Smooth muscle cell (in vitro differentiated cells): ENCODE measurements around the gene CYB561D2. TPM values are rescaled to one million over a fixed set of nuclear protein-coding genes. Genes with fewer than 3 reads are reported as not detected.

ENCODE experiments used
- DNase-seq: peaks from one replicate; lab custom pipeline; 2025; ENCODE audit not compliant: unreplicated experiment; lab: John Stamatoyannopoulos, UW
- H2AFZ ChIP-seq: fragments of 200-600 bp; sonication (generic); 2 replicates; pipeline ENCODE4 v1.6.0; 2016; ENCODE audit warnings: antibody characterized with exemption, low read depth, mild to moderate bottlenecking
- H3F3A ChIP-seq: fragments of 200-600 bp; sonication (generic); 2 replicates; pipeline ENCODE4 v1.6.0; 2017; ENCODE audit warnings: antibody characterized with exemption, low read depth
- H3K27ac ChIP-seq: fragments of 200-600 bp; sonication (generic); 2 replicates; pipeline ENCODE4 v1.5.1; 2016; ENCODE audit warnings: low read depth, mild to moderate bottlenecking
- H3K27me3 ChIP-seq: fragments of 200-600 bp; sonication (generic); 2 replicates; pipeline ENCODE4 v1.6.1; 2016; ENCODE audit warnings: low read depth, mild to moderate bottlenecking
- H3K36me3 ChIP-seq: fragments of 200-600 bp; sonication (generic); 2 replicates; pipeline ENCODE4 v1.5.1; 2016; ENCODE audit warnings: low read depth
- H3K4me1 ChIP-seq: fragments of 200-600 bp; sonication (generic); 2 replicates; pipeline ENCODE4 v1.5.1; 2016; ENCODE audit warnings: low read depth
- H3K4me2 ChIP-seq: fragments of 200-600 bp; sonication (generic); 2 replicates; pipeline ENCODE4 v1.6.0; 2016; ENCODE audit warnings: mild to moderate bottlenecking
- H3K4me3 ChIP-seq: fragments of 200-600 bp; sonication (generic); 2 replicates; pipeline ENCODE4 v1.5.1; 2016; ENCODE audit warnings: mild to moderate bottlenecking
- H3K79me2 ChIP-seq: fragments of 200-600 bp; sonication (generic); 2 replicates; pipeline ENCODE4 v1.6.0; 2016; ENCODE audit warnings: low read depth, mild to moderate bottlenecking
- H3K9ac ChIP-seq: fragments of 200-600 bp; sonication (generic); 2 replicates; pipeline ENCODE4 v1.6.0; 2016; ENCODE audit warnings: low read depth
- H3K9me3 ChIP-seq: fragments of 200-600 bp; sonication (generic); replicated peaks from 2 replicates; pipeline ENCODE4 v1.5.1; 2016; ENCODE audit warnings: low read depth
- H4K20me1 ChIP-seq: fragments of 200-600 bp; sonication (generic); 2 replicates; pipeline ENCODE4 v1.6.0; 2016; ENCODE audit warnings: low read depth
- WGBS: methylation state at CpG from one replicate; pipeline ENCODE4 v1.1.7; 2016; ENCODE audit warnings: low lambda C conversion rate; 5-methylcytosine and 5-hydroxymethylcytosine counted together
- polyA plus RNA-seq: library from polyadenylated mRNA; unstranded; fragments of >200 nt; fragmentation: Nextera tagmentation; extraction: Ambion mirVana; gene quantifications from 2 replicates; pipeline ENCODE4 v1.2.1, GENCODE V29; 2016
- total RNA-seq: library from RNA; depleted of rRNA; stranded (reverse); fragments of >200 nt; gene quantifications from 2 replicates; pipeline ENCODE4 v1.2.3, GENCODE V29; 2014
- TF ChIP-seq, protein P1 (sequence below): fragments of 200-600 bp; sonication (generic); IDR thresholded peaks from 2 replicates; pipeline ENCODE4 v1.5.1; 2017; ENCODE audit warnings: borderline replicate concordance, mild to moderate bottlenecking, antibody characterized with exemption; ENCODE audit not compliant: insufficient read depth, poor library complexity, severe bottlenecking

The CYB561D2 gene
- total and polyA plus RNA-seq, 2 experiments from 2014 or later, result 21.6 to 22.6 TPM

GRCh38 chr3:50396502-50396901 is 45.8 kb downstream of the CYB561D2 start:
- H3K9me3 ChIP-seq, result no peaks in the 10 kb centered on the region
- no peak overlapping the region for H3K4me2 ChIP-seq
- H3K9ac ChIP-seq, result no peak overlapping the region
- H3K4me3 ChIP-seq, result no peak overlapping the region
- no peaks in the 10 kb centered on the region for H3F3A ChIP-seq
- peaks cover 5% of the 10 kb centered on the region for H3K27me3 ChIP-seq
- TF ChIP-seq, protein P1, sequence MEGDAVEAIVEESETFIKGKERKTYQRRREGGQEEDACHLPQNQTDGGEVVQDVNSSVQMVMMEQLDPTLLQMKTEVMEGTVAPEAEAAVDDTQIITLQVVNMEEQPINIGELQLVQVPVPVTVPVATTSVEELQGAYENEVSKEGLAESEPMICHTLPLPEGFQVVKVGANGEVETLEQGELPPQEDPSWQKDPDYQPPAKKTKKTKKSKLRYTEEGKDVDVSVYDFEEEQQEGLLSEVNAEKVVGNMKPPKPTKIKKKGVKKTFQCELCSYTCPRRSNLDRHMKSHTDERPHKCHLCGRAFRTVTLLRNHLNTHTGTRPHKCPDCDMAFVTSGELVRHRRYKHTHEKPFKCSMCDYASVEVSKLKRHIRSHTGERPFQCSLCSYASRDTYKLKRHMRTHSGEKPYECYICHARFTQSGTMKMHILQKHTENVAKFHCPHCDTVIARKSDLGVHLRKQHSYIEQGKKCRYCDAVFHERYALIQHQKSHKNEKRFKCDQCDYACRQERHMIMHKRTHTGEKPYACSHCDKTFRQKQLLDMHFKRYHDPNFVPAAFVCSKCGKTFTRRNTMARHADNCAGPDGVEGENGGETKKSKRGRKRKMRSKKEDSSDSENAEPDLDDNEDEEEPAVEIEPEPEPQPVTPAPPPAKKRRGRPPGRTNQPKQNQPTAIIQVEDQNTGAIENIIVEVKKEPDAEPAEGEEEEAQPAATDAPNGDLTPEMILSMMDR, result no peak
- H3K27ac ChIP-seq, result no peak overlapping the region
- no peak overlapping the region for H2AFZ ChIP-seq
- 82% methylated on average over 10 of the region's 10 CpGs for WGBS
- H3K36me3 ChIP-seq, result no peaks in the 10 kb centered on the region
- no peaks in the 10 kb centered on the region for H3K4me1 ChIP-seq
- no peaks in the 10 kb centered on the region for H3K79me2 ChIP-seq
- no peak for DNase-seq
- no peaks in the 10 kb centered on the region for H4K20me1 ChIP-seq

DNA sequence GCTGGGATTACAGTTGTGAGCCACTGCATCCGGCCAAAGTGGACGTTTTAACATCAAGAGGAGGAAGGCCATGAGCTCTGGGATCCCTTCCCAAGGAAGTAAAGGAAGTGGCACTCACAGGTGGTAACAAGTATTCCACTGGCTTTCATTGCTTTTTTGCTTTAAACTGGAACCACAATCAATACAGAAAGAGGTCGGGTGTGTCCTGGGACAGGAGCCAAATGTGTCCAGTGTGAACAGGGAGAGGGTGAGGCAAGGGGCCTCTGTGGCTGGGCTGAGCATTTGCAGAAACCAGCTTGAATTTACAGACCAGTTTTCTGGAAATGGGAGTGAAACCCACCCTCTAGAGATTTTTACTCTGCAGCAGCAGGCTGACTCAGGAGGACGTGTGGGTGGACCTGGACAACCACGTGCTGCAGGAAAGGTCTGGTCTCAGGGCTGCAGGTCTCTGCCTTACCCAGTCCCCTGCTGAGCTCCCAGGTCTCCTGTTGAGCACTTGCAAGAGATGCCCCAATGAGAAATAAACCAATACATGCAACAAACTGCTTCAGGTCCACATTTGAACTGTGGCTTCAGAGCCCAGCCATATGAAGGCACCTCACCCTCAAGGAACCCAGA is 51.4 kb downstream of the CYB561D2 start:
- H3K4me1 ChIP-seq, result no peaks in the 10 kb centered on the region
- H3K27ac ChIP-seq, result no peak overlapping the region
- H4K20me1 ChIP-seq, result no peaks in the 10 kb centered on the region
- no peaks in the 10 kb centered on the region for H3K79me2 ChIP-seq
- WGBS, result 63% methylated on average over 5 of the region's 5 CpGs
- DNase-seq, result no peak
- H2AFZ ChIP-seq, result no peak overlapping the region
- H3K9me3 ChIP-seq, result no peaks in the 10 kb centered on the region
- H3K27me3 ChIP-seq, result peaks cover 10% of the 10 kb centered on the region
- TF ChIP-seq, protein P1, result no peak
- H3K4me2 ChIP-seq, result no peak overlapping the region
- H3K36me3 ChIP-seq, result no peaks in the 10 kb centered on the region
- no peak overlapping the region for H3K4me3 ChIP-seq
- H3F3A ChIP-seq, result no peaks in the 10 kb centered on the region
- no peak overlapping the region for H3K9ac ChIP-seq

Other genes starting within 250 kb of the CYB561D2 start
- gene SEMA3F, start 195.5 kb upstream of the CYB561D2 start, total RNA-seq, result 16.9 and 25.0 TPM in 2 replicates
- 9.2 and 17.8 TPM in 2 replicates for gene SEMA3F, start 195.5 kb upstream of the CYB561D2 start, polyA plus RNA-seq
- gene GNAT1, start 159.3 kb upstream of the CYB561D2 start, total RNA-seq, result not detected in 2 replicates
- 0.24 TPM in 1 of 2 replicates, not detected in the other for gene GNAT1, start 159.3 kb upstream of the CYB561D2 start, polyA plus RNA-seq
- gene SLC38A3, start 145.6 kb upstream of the CYB561D2 start, total RNA-seq, result 0.58 and 3.9 TPM in 2 replicates
- 3.5 and 4.2 TPM in 2 replicates for gene SLC38A3, start 145.6 kb upstream of the CYB561D2 start, polyA plus RNA-seq
- 209 and 230 TPM in 2 replicates for gene GNAI2, start 114.7 kb upstream of the CYB561D2 start, total RNA-seq
- 454 and 466 TPM in 2 replicates for gene GNAI2, start 114.7 kb upstream of the CYB561D2 start, polyA plus RNA-seq
- gene SEMA3B, start 81.7 kb upstream of the CYB561D2 start, total RNA-seq, result 26.8 and 48.3 TPM in 2 replicates
- gene SEMA3B, start 81.7 kb upstream of the CYB561D2 start, polyA plus RNA-seq, result 26.3 and 70.7 TPM in 2 replicates
- gene LSMEM2, start 71.8 kb upstream of the CYB561D2 start, total RNA-seq, result 0.09 and 0.18 TPM in 2 replicates
- gene LSMEM2, start 71.8 kb upstream of the CYB561D2 start, polyA plus RNA-seq, result 0.87 TPM in 1 of 2 replicates, not detected in the other
- 19.9 and 20.8 TPM in 2 replicates for gene IFRD2, start 58.4 kb upstream of the CYB561D2 start, total RNA-seq
- gene IFRD2, start 58.4 kb upstream of the CYB561D2 start, polyA plus RNA-seq, result 59.3 and 62.6 TPM in 2 replicates
- 1.6 and 2.5 TPM in 2 replicates for gene HYAL3, start 51.5 kb upstream of the CYB561D2 start, total RNA-seq
- 3.7 and 6.7 TPM in 2 replicates for gene HYAL3, start 51.5 kb upstream of the CYB561D2 start, polyA plus RNA-seq
- 11.3 and 13.0 TPM in 2 replicates for gene NAA80, start 51.5 kb upstream of the CYB561D2 start, total RNA-seq
- gene NAA80, start 51.5 kb upstream of the CYB561D2 start, polyA plus RNA-seq, result 16.7 and 21.9 TPM in 2 replicates
- 0.54 and 1.0 TPM in 2 replicates for gene HYAL1, start 47.3 kb upstream of the CYB561D2 start, total RNA-seq
- 1.4 TPM in 1 of 2 replicates, not detected in the other for gene HYAL1, start 47.3 kb upstream of the CYB561D2 start, polyA plus RNA-seq
- gene HYAL2, start 28.1 kb upstream of the CYB561D2 start, total RNA-seq, result 74.7 and 88.0 TPM in 2 replicates
- 72.8 and 83.3 TPM in 2 replicates for gene HYAL2, start 28.1 kb upstream of the CYB561D2 start, polyA plus RNA-seq
- gene TUSC2, start 22.6 kb upstream of the CYB561D2 start, total RNA-seq, result 25.1 and 28.8 TPM in 2 replicates
- gene TUSC2, start 22.6 kb upstream of the CYB561D2 start, polyA plus RNA-seq, result 53.4 and 57.5 TPM in 2 replicates
- 25.3 and 27.6 TPM in 2 replicates for gene RASSF1, start 10.0 kb upstream of the CYB561D2 start, total RNA-seq
- 58.5 and 62.2 TPM in 2 replicates for gene RASSF1, start 10.0 kb upstream of the CYB561D2 start, polyA plus RNA-seq
- gene ZMYND10, start 5.1 kb upstream of the CYB561D2 start, total RNA-seq, result 0.27 and 1.4 TPM in 2 replicates
- gene ZMYND10, start 5.1 kb upstream of the CYB561D2 start, polyA plus RNA-seq, result 0.21 and 1.7 TPM in 2 replicates
- 18.0 and 25.1 TPM in 2 replicates for gene NPRL2, start 87 bp upstream of the CYB561D2 start, total RNA-seq
- 29.3 and 39.7 TPM in 2 replicates for gene NPRL2, start 87 bp upstream of the CYB561D2 start, polyA plus RNA-seq
- 33.6 and 42.7 TPM in 2 replicates for gene TMEM115, start 8.7 kb downstream of the CYB561D2 start, total RNA-seq
- gene TMEM115, start 8.7 kb downstream of the CYB561D2 start, polyA plus RNA-seq, result 53.2 and 56.6 TPM in 2 replicates
- 0.27 and 0.31 TPM in 2 replicates for gene CACNA2D2, start 152.8 kb downstream of the CYB561D2 start, total RNA-seq
- gene CACNA2D2, start 152.8 kb downstream of the CYB561D2 start, polyA plus RNA-seq, result 0.51 and 0.58 TPM in 2 replicates
- gene C3orf18, start 216.9 kb downstream of the CYB561D2 start, total RNA-seq, result 6.6 and 8.7 TPM in 2 replicates
- 18.9 and 20.0 TPM in 2 replicates for gene C3orf18, start 216.9 kb downstream of the CYB561D2 start, polyA plus RNA-seq
- gene HEMK1, start 218.7 kb downstream of the CYB561D2 start, total RNA-seq, result 6.5 and 15.3 TPM in 2 replicates
- 26.4 and 28.3 TPM in 2 replicates for gene HEMK1, start 218.7 kb downstream of the CYB561D2 start, polyA plus RNA-seq